GM18861 (cell line): ENCODE data around the gene C1orf21.

ENCODE experiments used
- ATAC-seq: cut with Tn5 transposase; IDR thresholded peaks from one replicate; pipeline ENCODE4 v1.9.1; 2021; ENCODE audit not compliant: unreplicated experiment

C1orf21 gene

GRCh38 chr1:184385865-184386311 is 941 bp upstream of the C1orf21 start:
- ATAC-seq, result no peak

DNA sequence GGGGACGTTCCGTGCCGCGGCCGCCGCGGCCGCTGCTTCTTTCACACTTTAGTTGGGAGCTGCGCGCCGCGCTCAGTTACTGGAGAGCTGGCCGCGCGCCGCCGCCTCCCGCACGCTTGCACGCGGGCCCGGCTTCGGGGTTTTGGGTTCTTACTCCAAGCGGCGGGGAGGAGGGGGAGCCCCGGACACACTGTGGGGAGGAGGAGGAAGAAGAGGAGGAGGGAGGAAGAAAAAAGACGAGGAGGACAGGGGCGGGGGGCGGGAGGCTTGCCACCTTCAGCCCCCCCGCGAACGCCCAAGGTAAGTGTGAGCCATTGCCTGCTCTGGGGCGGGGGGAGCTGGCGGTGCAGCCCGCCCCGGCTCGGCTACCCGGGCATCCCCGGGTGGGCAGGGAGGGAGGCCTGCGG is 243 bp downstream of the C1orf21 start:
- ATAC-seq, result no peak

- ATAC-seq, result no peak
Measured at GRCh38 chr1:184387476-184388318, 868 bp downstream of the C1orf21 start.

GRCh38 chr1:184388319-184388889 is 1.6 kb downstream of the C1orf21 start:
- no peak for ATAC-seq

- ATAC-seq, result no peak
Measured at GRCh38 chr1:184388971-184389370, 2.1 kb downstream of the C1orf21 start.

DNA sequence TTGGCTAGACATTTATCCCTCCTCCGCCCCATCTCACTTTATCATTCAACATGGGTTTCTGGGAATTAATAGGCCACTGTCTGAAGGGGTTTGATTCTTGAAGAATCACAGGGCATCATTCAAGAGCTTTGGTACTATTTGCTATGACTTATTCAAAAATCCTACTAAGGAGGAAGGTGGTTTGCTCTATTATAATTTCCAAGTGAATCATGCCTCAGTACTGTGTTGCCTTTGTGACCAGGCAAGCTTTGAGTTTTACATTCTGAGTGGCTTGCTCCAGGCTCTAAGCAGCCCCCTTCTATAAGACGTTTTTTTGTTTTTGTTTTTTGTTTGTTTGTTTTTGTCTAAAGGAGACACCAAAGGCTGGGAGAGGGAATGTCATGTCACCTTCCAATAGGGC is 2.6 kb downstream of the C1orf21 start:
- no peak for ATAC-seq

- no peak for ATAC-seq
Measured at GRCh38 chr1:184390889-184391288, 4.1 kb downstream of the C1orf21 start.

GRCh38 chr1:184392067-184392466 is 5.2 kb downstream of the C1orf21 start:
- no peak for ATAC-seq

DNA sequence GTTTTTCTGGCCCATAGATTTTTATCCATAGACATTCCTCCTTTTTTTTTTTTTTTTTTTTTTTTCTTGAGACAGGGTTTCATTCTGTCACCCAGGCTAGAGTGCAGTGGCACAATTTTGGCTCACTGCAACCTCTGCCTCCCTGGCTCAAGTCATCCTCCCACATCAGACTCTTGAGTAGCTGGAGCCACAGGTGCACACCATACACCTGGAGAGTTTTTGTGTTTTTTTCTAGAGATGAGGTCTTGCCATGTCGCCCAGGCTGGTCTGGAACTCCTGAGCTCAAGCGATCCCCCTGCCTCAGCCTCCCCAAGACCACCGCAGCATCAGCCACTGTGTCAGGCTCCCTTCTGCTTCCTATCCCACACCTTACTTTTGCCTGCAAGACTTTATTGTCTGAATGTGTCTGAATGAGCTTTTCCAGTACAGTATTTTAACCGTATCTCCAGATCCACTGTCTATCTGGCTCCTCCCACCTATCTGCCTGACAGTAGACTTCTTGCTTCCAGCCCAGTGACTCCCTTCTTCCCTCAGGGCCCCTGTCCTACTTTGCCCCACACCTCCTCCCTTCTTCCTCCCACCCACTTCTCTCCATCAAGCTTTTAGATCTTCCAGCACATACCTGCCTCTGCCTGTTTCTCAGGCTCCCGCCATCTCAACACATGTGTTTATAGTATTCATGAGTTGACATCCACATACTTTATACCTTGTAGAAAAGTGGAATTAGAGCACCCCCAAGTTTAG is 6.1 kb downstream of the C1orf21 start:
- no peak for ATAC-seq

DNA sequence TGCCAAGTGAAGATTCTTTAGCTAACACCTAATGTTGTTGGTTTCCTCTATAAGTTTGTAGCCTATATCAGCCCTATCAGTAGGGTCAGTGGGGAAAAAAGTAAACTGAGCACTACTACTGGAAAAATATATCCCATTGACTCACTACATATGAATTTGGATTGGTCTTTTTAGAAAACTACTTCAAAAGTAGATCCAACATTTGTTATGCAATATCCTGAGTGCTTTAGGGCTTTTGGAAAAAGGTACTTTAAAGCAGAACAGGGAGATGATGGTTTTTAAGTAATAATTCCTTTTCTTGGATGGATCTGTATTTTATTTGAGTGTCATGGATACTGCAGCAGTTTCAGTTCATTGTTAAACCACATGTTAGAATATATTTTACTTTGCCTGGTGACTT is 7.1 kb downstream of the C1orf21 start:
- ATAC-seq, result no peak

GRCh38 chr1:184395370-184395769 is 8.5 kb downstream of the C1orf21 start:
- ATAC-seq, result no peak

- no peak for ATAC-seq
Measured at GRCh38 chr1:184395937-184396480, 9.2 kb downstream of the C1orf21 start.

DNA sequence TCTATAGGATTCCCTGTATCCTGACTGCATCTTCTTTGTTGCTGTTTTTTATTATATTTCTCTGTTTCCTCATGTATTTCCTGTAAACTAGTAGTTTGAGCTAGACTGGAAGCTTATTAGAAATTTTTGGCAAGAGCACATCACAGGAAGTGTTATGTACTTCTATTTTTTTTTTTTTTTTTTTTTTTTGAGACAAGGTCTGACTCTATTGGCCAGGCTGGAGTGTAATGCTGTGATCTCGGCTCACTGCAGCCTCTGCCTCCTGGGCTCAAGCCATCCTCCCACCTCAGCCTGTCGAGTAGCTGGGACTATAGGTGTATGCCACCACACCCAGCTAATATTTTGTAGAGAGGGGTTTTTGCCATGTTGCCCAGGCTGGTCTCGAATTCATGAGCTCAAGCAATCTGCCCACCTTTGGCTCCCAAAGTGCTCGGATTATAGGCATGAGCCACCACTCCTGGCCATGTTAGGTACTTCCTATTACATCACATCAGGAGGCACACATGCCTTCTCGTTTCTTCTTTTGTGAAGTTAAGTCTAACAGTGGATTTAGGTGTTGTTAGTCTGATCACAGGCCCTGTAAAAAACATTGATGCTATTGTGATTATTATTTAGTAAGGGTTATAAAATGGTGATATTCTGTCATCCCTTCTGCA is 12.5 kb downstream of the C1orf21 start:
- ATAC-seq, result no peak

GRCh38 chr1:184403961-184404726 is 17.3 kb downstream of the C1orf21 start:
- ATAC-seq, result no peak

GRCh38 chr1:184404727-184405027 is 17.8 kb downstream of the C1orf21 start:
- no peak for ATAC-seq

- no peak for ATAC-seq
Measured at GRCh38 chr1:184405094-184405800, 18.4 kb downstream of the C1orf21 start.

GRCh38 chr1:184405801-184406142 is 18.9 kb downstream of the C1orf21 start:
- ATAC-seq, result no peak

DNA sequence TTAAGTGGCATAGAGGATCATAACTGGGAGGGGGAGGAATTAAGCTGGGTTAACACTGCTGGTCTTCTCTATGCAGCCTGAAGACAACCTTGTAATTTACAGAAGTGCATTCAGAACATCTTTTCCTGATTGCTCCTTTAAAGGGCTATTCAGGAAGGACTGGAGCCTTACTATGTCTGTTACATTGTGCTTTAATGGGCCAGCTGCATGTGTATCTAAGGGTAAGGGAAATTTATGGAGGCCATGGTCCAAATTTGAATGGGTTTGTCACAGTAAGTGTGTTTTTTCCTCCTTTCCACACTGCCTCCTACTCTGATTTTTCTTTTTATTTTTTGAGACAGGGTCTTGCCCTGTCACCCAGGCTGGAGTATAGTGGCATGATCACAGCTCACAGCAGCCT is 19.6 kb downstream of the C1orf21 start:
- no peak for ATAC-seq

- ATAC-seq, result no peak
Measured at GRCh38 chr1:184407816-184408510, 21.1 kb downstream of the C1orf21 start.
